ENCODE measurements around the gene GADD45G.

Gene GADD45G

DNA sequence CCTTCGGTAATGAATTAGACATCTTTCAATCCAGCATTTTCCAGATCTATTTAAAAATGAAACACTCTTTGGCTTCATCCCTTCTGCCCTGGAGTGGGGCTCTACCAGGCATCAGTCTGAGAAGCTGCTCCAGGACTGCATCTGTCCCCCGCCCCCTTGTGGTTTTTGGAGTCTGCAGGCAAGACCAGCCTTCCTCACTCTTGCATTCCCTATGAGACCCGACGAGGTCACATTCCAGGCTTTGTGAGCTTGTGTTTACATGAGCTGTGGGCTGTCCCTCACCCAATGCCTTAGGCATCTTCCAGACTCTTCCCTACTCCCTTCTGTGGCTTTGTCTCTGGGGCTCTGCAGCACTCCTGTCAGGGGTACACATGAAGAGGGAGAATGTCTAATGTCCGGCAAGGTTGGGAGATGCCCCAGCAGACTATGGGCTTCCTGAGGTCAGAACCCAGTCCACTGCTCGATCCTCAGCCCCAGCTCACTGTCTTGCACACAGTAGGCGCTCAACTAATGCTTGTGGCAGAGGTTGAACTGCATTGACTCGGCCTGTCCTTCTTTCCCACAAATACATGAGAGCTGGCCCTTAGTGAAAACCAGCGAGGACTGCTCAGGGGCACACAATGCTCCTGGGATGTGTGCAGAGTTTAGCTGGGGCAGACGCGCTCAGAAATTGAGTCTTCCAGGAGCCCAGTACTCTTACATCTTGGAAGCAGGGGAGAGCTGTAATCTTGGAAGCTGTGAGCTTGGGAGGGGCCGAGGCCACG lies 11.7 kb upstream of the GADD45G start:
- peak; percentile 79 for DNase-seq

DNA sequence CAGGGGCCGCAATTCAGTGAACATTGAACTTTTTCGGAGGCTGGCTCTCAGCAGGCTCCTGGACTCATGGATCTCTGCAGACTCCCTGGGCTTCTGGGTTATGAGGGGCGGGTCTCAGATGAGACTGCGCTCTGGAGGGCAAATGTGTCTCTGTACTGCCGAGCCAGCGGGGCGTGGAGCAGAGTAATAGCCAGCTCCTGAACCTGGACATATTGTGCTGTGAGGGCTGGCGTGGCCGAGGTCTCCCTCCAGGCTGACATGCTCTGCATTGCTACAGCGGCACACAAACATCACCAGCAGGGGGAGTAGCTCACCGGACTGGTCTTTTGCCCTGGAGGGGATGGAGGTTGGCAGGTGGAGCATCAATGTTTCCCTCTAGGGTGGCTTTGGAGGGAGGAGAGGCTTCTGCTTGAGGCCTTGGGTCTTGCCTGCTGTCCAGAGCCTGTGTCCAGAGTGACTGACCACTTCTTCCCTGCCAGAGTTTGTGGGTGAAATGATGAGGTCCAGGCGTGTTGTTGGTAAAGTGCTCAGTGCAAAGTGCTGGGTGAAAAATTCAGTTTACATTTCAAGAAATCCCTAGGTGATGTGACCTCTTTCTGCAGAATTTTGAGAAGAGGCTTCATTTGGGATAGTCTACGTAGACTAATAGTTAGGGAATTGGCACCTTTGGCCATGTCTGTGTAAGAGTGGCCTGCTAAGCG lies 10.9 kb upstream of the GADD45G start:
- peak; percentile 67 for DNase-seq

DNA sequence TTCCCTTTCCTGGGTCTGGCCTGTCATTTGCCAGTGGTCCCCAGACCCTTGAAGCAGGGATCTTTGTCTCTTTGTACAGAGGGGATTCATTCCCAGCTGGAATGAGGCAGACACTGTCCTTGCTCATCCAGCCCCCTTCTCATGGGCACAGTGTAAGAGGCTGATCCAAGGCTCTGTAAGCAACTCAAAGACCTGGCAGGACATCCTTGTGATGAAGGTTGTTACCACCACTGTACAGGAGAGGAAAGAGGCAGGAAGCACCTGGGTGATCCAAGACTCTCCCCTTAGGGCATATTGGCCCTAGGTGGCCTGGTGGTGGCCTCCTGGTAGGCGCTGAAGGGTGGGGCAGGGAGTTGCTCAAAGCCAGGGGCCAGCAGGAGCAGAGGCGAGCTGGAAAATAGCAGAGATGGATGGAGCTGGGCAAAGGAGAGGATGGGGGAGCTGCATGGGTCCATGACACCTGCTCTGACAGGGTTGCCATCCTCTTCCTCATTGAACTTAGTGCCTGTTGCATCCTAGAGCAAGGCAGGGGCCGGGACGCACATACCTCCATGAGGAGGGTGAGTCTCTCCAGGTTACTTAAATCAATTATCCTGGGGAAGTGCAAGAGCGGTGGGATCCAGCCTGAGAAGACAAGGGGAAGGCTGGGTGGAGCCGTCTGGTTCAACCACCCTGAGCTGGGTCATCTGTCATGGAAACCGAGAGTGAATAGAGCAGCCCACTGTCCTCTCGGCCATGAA lies 9.8 kb upstream of the GADD45G start:
- DNase-seq: no peak

DNA sequence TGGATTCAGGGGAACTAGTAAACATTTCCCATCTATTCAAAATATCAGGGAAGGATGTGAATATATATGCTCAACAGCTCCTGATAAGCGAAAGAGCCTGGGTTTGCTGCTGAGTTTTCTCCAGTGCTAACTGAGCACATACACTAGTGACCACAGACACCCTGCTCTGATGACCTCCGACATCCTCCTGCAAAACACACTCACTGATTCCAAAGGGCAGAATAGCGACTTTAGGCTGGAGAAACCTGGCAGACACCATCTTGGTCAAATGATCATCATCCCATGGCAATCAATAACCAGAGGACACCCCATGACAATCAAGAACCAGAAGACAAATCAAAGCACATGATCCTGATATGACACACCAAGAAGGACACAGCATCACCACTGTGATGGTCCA lies 9.2 kb upstream of the GADD45G start:
- DNase-seq: no peak

DNA sequence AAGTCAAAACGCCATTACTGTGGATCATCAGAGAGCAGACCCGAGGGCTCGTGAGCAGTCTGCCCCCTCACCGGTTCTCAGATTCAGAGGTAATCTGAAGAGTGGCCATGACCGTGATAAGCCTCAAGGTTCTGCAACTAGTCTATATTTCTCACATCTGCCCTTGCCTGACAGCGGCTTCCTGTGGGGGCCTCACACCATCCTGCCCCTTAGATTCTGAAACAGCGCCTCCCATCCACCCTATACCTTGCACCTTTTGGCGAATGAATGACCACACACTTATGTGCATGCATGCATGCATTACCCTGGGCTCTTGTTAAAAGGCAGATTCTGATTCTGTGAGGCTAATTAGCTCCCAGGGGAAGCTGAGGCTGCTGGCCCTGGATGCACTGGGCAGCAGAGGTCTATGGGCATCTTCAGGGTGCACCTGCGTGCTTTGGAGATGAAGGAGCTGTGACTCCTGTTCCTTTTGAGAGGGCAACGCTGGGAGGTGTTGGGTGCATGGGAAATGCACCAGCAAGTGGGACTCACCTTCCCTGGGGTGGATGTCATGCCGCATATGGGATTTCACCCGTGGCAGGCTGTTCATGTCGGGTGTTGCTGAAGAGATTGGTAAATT lies 7.8 kb upstream of the GADD45G start:
- DNase-seq: no peak

DNA sequence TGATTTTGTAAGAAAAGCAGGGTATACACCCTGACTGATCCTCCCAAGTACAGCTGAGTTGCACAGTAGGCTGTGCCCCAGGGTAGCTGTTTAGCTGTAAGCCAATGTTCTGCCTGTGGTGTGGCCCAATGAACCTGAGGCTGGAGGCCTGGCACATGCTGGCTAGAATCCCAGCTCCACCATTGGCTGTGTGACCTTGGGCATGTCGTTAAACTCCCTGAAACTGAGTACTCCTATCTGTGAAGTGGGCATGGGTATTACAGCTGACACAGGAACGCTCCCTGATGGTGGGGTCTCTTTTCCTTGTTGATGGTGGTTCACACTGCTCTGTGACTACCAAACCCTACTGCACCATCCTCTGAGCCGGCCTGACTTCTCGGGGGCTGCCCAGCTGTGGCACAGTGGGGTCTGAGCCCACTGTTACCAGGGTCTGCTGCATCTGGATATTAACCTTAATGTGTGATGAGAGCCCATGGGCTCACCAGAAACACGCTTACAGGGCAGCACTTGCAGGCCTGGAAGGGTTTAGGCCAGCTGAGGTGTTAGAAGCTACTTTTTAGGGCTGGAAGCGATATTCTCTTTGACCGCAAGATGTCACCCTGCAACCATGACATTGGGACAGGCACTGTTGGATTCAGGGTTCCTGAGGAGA lies 7.0 kb upstream of the GADD45G start:
- peak; percentile 93 for DNase-seq

DNA sequence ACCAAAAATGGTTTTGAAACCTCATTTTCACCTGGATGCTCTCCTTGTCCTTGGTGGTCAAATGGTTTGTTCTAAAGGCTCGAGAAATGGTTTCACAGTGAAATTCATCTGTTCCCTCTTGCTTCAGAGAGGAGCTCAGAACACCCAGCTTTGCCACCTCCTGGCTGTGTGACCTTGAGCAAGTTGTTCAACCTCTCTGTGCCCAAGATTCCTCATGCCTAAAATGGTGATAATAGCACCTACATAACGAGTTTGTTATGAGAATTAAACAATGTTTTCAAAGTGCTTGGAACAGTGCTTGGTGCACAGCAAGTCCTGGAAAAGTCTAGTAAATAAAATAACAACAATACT lies 6.5 kb upstream of the GADD45G start:
- DNase-seq: no peak

DNA sequence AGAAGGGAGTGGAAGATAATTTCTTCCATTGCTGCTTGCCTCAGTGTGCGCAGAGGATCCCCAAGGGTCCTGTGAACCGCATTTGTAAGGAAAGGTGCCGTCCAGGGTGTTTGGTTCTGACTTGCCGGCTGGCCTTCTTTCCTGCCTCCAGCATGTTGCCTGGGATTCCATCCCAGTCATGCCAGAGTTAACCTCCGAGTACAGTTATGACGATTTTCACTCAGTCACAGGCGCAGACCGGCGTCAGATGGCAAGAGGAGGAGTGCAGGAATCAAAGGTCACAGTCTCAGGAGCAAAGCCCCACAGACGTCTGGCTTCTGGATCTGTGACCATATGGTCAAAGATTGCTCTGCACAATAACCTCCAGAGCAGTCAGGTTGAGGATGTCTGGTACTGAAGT lies 5.9 kb upstream of the GADD45G start:
- DNase-seq: no peak

DNA sequence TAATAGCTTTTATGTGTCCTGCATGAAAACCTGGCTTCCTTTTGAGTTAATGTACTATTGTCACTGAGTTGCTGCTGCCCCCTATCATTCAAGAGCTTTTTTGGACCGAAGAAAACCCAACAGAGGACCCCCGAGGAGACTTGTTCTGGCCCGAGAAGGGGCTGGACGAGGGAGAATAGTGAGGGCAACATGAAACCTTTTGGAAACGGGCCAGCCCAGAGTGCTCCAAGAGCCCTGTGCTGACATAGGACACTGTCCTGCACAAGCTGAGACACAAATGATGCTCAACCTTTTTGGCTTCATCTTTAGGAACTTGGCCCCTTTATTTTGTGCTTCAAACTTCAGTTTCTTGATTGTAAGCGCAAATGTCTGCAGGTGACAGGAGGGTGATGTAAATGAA lies 4.0 kb upstream of the GADD45G start:
- DNase-seq: no peak

DNA sequence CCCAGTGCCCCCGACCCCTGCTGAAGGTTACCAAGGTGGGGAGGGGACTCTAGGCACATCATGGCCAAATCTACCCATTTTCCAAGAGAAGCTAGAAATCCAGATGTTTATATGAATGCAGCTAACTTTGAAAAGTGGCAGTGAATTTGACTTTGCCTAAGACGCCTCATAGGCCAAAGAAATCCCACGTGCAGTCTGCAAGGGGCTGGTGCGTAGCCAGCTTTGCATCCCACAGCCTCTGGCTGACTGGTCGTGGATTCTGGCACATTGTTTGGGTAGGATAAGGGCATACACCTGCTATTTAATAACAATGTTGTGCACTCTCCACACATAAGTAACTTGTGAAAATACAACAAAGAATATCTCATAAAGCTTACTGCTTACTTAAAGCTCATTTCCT lies 3.5 kb upstream of the GADD45G start:
- no peak for DNase-seq

DNA sequence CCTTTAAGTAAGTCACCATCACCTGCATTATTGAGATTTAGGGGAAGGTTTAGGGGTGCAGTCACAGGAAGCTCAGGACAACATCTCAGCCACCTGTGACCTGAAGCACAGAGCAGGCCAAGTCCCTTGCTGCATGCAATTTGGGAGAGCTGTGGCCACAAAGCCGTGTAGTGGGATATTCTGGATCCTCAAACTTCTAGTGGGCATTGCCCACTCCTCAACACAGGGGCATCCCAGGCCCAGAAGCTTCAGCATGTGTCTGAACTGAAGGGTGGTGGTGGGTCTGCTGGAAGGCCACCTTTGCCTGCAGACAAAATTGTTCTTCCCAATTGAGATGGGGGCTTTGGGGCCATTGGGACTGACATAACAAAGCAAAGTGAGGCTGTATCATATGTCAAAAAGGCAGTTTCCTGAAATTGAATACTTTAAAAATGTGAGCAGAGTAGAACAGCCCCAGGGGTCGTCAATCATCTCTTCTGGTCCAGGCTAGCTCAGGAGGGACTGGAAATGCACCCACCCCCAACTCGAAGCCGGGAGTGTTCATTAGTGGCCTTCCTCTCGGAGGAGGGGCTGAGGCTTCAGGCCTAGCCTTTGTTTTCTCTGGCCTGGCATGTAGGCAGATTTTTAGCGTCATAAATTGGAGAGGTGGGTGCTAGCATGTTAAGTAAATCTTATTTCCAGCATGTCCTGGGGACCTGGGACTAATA lies 2.8 kb upstream of the GADD45G start:
- DNase-seq: no peak

DNA sequence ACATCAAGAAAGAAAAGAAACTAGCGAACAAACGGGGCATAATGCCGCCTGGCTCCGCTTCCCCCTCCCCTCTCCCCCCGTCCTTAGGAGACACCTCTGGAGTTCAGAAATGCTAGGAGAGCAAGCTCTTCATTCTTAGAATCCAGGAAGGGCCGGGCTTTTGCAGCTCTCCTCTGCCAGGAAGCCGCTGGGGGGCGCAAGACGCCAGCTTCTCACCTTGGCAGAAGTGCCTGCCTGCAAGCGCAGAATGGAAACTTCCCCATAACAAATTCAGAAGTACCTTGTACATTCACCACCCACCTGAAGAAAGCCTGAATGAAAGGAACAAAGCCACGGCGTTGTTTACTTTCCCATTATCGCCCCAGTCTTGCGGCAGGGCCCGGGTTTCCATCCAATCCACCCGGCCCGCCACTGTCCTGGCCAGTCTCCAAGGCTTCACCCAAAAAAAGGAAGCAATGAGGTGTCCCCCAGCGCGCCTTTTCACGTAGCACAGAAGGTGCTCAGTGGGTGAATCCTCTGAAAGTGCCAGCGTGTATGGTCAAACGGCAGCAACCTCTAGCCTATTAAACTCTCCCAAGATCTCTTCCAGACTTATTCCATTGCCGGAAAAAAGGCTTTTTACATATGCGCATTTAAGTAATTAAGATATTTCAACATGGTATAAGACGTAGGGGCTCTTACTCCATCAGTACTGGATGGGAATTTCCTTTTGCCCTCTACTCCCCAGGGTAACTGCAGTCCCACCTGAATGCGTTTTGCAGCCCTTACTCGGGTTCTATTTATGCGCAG lies 1.6 kb upstream of the GADD45G start:
- DNase-seq: peak; percentile 96

DNA sequence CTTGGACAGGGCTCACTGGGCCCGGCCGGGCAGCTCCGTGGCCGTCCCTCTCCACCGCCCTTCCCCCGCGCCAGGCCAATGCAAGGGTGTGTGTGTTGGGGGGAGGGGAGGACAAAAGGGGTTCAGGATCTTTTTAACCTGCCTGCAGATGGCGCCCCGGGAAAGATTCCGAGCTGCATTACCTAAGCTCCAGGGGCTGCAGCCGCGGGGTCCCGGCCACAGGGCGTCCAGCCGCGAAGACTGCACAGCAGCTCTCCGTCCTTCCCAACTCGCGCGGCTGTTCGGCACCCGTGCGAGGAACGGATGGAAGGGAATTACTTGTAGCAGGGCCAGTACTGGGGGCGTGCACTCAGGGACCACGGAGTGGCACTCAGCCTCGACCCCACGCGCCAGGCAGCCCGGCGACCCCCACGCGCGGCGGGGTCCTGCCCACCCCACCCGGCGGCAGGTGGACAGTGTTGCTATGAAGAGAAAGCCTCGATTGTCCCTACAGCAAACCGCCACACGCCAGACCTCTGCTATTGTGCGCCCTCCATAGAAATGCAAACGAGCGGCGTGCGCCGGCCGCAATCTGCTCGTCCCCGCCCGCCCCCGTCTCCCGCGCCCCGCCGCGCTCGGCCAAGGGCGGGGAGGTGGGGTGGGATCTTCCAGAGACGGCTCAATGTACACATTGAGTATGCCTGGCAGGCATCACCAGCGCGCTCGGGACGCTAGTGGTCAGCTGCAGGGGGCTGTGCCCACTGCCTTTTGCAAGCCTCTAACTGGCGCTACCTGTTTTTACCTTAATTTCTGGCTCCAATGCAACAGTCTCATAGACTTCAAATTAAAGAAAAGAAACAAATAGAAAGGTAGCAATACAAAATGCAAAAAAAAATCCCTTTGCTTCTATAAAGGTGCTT lies 796 bp upstream of the GADD45G start:
- DNase-seq: peak; percentile 93

DNA sequence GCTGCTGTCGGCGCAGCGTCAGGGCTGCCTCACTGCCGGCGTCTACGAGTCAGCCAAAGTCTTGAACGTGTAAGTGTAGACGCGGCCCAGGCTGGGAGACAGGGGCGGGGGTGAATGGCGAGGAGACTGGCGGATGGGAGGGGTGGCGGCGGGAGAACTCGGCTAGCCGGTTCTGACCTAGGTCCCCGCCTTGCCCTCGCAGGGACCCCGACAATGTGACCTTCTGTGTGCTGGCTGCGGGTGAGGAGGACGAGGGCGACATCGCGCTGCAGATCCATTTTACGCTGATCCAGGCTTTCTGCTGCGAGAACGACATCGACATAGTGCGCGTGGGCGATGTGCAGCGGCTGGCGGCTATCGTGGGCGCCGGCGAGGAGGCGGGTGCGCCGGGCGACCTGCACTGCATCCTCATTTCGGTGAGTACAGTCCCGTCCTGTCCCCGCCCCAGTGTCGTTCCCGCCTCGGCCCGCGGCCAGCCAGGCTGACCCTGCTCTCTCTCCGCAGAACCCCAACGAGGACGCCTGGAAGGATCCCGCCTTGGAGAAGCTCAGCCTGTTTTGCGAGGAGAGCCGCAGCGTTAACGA lies 745 bp downstream of the GADD45G start:
- peak; percentile 80 for DNase-seq

DNA sequence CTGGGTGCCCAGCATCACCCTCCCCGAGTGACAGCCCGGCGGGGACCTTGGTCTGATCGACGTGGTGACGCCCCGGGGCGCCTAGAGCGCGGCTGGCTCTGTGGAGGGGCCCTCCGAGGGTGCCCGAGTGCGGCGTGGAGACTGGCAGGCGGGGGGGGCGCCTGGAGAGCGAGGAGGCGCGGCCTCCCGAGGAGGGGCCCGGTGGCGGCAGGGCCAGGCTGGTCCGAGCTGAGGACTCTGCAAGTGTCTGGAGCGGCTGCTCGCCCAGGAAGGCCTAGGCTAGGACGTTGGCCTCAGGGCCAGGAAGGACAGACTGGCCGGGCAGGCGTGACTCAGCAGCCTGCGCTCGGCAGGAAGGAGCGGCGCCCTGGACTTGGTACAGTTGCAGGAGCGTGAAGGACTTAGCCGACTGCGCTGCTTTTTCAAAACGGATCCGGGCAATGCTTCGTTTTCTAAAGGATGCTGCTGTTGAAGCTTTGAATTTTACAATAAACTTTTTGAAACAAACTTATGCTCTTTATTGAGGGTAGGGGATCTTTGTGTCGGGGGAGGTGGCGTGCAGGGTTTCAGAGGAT lies 1.3 kb downstream of the GADD45G start:
- DNase-seq: peak; percentile 82

DNA sequence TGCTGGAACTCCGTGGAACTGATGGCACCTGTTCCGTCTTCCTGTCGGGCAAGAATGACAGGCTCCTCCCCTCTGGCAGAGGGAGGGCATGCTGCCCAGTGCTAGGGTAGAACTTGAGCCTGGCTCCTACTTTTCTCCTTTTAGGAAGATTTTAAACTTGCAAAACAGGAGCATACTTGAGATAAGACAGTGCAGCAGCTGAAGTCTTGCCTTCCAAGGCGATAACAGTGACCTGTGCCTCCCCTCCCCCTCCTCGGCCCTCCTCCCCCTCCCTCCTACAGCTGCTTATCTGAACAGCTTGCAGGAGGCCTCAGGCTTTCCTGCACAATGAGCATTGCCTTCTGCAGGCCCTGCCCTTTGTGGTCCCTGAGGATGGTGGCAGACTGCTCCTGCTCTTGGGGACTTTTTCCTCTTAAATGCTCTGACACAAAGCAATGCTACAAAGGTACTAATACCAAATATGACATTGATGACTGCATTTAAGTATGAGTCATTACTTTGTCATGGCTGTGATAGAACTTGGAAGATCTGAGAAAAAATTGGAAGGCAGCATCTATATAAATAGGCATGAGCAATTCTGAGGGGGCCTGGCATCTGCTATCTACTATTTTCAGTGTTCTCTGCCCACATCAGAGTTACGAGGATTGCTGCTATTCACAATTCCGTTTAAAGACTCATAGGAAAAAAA lies 2.0 kb downstream of the GADD45G start:
- no peak for DNase-seq

DNA sequence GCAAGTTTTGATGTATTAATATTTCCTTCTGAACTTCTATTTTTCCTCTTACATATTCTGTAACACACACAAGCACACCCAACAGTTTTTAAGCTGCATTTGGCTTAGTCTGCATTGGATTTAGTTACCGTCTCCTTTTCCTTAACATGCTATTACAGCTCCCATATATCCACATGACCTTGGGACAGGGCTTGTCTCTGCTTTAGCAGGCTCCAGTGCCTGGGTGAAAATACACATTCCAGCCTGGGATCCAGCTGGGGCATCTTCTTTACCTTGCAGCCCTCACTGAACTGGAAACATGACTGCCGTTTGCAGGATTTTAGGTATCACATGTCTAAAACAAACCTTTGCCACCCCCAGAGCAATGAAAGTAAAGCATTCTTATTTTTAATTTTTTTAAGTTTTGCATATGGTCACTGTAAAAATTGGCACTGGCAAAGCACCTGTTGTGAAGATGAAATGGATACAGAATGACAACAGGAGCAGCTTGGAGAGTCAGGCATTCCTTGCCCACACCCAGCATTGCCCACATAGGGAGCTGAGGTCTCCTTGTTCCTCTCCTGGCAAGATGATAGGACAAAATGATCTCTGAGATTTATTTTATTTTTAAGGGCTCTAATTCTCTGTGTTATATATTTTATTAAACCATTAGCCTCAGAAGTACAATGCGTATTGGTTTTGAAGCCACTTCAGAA lies 4.0 kb downstream of the GADD45G start:
- no peak for DNase-seq

DNA sequence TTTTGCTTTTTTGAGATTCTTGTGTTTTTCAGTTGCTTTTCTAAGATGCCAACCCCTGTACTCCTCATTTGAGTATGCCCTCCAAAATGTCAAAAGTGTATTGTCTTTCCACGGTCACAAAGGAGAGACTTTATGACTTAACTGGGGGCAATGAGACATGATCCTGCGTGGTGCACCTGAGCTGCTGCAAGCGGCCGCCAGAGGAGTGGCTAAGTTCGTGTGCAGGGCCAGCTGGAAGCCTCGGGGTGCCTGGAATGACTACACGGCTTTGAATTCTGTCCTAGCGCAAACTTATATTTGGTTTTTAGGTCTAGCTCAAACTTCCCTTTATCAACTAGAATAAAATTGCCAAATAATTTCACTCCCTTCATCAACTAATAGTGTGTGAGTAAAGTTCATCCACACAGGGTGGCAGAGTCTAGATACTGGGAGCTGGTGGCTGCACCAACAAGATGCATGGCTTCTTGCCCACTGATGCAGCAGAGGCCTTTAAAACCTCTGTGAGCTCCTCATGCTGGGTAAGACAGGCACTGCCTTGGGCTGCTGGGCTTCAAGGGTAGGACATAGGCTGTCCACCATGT lies 4.7 kb downstream of the GADD45G start:
- DNase-seq: no peak
